ENCODE results near the gene PAX3. TPM values are rescaled to one million over a fixed set of nuclear protein-coding genes. Genes with fewer than 3 reads are reported as not detected.
"Not testable (repeated sequence)": the region's sequence is repeated elsewhere in the genome, so short reads cannot be mapped to it uniquely, and the experiment has no call there.

PAX3 gene
- total RNA-seq, 1 donor from 2014 or later, result not detected

DNA sequence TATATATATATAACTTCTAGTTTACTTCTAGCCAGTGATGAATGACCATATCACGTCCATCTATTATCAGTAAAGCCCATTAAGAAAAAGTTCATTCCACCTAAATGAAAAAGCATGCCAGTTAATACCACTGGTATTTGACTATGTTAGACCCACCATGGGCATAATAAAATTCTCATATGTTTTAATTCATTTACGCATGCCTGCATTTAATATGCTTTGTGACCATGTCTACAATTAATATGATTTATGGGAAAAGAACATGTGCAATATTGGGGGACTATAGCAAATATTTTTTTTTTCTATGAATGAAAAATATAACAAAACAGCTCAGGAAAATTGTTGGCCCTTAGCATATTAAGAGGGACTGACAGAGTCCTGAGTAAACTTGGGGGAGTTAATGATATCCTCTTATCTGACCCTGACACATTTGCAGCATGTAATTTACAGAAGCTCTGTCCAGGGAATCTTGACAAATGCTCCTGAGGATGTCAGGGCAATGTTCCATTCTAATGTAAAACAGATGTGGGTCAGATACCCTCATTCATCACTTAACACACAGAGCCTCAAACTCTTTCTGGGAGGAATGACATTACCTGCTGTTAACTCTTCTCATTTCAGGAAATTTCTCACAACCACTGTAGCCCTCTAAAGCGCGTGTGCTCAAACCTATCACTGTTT is 90.6 kb downstream of the PAX3 start:
- no peak for ATAC-seq

DNA sequence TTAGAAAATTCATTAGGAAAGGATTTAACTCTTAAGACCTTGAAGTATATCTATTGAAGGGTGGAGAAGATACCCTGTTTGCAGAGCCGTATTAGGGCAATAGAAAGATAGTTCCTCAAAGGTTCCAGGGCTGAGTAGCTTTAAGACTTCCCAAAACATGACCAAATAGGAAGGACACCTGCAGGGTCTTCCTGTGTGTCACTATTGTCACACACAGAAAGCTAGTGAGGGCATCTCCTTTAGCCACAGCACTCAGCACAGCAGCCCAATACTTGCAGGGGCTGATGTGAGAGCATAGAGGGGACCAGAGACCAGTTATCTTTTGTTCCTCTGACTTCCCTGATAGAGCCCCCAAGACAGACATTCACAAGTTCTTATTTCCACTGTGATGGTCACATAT is 93.7 kb downstream of the PAX3 start:
- ATAC-seq, result no peak

DNA sequence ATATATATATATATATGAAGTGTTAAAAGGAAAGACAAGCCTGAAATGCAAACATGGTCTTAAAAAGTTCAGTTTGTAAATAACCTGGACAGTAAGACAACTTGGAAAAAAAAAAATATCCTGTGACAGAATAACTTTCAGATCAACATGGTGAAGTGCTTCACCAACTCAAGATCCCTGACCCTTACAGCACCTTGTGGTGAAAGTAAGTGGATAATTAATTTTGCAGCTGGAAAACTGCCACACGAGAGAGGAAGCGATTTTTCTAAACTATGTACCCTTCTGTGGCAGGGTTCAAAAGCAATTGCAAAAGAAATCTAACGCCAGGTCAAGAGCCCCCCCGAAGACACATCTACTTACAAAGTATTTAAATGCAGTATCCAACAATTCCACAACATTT is 95.8 kb downstream of the PAX3 start:
- ATAC-seq, result no peak

DNA sequence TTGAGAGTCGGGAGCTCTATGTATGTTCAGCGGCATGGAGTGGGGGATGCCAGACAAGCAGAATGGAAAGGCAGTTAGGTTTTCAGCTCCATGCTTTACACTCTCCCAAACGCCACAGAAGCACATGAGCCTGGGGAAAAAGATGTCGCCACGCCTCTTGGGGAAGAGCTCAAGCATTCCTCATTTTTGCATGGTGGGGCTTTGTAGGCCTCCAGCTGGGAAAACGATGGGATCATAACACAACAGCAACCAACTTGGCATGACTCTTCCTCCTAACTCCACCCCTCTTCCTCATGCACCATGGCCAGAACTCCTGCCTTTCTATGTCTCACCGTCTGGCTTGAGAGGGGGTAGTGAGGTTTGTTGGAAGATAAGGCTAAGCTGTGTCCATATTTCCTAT is 102.6 kb downstream of the PAX3 start:
- ATAC-seq, result no peak

DNA sequence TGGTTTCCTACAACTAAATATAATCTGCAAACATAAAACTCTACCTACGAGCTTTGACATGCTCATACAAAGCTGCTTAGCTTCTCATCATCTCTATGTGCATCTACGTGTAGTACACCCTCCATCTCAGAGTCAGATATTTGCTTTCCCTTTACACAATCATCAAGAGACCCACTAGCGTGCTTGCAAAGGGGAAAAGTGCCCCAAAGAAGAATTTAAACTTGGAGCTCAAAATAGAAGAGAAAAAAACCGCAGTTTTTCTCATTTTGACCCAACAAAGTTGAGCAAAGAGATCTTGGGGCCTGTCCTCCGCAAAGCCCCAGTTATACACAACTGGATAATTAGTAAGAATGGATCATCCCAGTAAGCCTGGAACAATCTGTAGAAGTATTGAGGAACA is 104.1 kb downstream of the PAX3 start:
- ATAC-seq, result no peak

DNA sequence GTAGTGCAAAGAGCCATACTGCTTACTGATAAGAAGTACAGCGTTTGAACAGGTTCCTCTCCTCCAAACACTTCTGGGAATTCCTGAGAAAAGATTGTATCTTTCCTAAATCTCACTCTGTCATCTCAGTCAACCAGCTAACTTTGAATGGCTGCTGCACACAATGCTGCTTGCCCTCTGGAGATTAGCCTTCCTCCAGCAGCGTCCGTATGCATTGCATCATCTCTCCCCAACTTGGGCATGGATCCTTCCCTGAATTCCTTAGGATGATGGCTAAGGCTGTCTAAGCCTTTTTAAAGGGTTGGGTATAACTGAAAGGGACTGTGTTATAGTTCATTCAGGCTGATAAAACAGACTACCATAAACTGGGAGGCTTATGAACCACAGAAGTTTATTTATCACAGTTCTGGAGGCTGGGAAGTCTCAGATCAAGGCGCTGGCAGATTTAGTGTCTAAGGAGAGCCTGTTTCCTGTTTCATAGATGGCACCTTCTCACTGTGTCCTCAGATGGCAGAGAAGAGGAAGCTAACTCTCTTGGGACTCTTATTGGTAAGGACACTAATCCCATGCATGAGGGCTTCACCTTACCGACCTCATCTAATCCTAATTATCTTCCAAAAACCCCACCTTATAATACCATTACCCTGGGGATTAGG is 105.3 kb downstream of the PAX3 start:
- no peak for ATAC-seq

DNA sequence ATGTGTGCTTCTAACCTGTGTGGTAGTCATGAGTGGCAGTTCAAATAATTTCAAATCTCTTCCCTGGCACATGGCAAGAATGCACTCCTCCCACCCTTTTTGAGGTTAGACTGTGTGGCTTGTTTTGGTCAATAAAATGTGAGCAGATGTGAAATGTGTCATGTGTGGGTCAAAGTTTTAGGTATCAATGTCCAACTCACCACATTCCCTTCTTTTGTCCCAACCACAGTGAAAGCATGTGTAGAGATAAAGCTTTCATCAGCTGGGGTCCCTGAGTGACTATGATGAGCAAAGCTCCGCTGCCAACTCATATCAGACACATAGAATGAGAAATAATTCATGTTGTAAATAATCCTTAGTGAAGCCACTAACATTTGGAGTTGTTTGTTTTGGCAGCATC is 118.2 kb downstream of the PAX3 start:
- ATAC-seq, result no peak

DNA sequence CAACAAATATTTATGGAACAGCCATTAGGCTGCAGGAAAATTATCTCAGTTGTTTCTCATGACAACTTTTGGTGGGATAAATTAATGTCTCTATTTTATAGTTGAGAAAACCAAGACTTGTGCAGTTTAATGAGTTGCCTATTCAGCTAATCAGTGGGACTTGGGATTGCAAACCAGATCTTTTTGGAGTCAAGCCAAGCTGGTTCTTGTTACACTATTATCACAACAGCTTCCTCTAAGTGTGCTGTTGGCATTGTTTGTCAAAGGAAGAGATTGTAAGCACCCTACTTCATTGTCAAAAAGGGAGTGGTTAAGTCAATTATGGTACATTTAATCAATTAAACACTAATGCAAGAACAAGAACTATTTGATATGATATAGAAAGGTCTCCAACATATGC is 119.2 kb downstream of the PAX3 start:
- ATAC-seq, result no peak

DNA sequence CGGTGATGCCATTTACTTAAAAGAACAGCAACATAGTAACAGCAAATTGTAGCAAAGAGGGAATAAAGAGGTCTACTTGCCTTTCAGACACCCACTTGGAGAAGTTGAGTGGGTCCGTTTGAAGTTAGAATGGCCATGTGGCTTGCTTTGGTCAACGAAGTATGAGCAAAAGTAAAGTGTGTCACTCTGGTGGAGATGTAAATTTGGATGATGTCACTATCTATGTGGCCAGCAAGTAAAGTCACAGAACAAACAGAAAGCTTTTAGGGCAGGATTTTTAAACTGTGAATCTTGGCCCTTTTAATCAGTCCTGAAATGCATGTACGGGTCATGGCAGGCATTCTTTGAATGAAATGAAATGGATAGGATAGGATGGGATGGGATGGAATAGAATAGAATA is 120.3 kb downstream of the PAX3 start:
- no peak for ATAC-seq

DNA sequence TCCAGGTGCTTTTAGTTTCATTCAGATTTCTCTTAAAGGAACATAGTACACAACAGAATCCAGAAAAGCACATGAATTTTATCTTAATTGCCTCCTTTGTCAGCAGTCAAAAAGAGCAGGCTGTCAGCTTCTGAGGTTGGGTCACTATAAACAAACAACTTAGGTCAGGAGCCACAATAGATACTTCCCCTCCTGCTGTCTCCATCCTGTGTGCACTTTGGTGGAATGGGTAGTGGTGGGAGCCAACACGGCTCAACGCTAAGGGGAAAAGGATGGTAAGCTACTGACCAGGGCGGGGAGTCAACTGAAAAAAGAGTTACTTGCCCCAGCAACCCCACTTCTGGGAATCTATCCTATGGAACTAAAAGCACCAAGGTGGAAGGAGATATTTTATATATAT is 121.9 kb downstream of the PAX3 start:
- ATAC-seq, result no peak

DNA sequence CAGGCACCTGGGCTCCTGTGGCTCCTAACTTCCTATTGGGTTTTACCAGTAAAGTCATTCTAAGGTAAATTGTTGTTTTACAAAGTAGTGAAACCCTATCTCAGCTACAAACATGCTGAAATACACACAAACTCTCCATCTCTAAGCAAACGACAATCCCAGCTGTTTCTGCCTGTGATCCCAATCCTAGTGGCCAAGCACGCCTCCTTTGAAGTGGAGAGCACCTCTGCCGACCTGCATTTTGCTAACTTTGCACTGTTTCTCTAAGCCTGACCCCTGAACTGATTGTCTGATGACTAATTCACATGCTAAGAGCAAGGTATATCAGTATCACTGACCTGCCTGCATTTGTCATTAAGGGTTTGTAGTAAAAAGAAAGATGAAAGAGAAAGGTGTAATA is 124.3 kb downstream of the PAX3 start:
- no peak for ATAC-seq

DNA sequence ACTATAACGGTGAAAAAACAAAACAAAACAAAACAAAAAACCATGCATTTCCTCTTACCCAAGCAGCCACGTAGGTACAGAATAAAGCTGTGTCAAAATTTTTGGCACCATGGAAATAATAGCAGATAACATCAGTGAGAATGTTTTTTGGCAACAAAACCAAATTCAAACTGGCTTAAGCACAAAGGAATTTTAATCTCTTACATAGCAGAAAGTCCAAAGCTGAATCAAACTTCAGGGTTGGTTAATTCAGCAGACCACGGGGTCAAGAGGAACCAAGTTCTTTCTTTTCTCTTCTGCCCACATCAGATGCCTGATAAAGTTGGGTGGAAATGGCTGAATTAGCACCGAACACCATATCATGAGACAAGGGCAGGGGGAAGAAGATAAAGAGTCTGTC is 129.5 kb downstream of the PAX3 start:
- no peak for ATAC-seq

DNA sequence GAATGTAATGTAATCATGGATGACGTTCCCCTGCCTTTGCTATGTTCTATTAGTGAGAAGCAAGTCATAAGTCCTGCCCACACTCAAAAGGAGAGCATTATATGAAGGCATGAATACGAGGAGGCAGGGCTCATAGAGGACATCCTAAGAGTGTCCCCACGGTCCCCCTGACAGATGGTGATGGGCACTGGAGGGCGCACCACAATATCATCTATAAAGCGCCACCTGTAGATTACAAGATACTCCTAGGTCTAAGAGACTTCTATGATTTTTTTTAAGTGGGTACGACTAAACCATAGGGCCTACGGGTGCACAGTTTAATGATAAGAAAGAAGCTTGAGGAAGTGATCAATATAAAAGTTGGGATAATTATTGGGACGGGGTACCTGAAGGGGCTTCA is 131.0 kb downstream of the PAX3 start:
- no peak for ATAC-seq

DNA sequence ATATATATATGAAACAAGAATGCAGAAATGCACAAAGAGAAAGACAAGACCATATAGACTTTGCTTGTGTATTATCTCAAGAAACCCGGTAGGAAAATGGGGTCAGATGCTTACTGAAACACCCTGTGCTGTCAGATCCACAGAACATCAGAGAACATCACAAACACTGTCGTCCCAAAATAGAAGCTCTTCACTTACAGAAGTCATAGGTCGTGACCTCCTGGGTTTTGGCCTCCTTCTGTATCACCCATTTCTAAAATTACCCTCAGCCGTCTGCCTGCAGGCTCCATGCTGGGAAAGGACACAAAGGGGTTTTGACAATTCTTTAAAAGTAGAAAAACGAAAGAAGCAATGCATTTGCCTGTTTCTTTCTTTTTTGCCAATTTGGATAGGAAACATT is 137.9 kb downstream of the PAX3 start:
- no peak for ATAC-seq

DNA sequence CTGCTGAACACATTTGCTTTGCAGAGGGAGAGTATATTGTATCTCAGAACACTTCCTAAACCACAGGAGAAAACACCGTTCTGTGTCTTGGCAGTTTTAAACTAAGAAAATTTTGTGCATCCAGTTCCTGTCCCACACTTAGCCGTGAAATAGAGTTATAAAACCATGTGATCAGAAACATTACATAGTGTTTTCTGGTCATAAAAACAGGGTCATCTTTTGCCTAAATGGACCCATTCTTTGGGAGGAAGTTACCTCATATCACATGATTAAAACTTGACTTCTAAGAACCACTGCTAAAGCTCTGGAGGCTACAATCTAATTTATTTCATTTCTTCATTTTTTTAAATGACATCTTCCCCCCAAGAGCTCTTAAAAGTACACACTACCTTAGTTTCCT is 138.7 kb downstream of the PAX3 start:
- ATAC-seq, result no peak

DNA sequence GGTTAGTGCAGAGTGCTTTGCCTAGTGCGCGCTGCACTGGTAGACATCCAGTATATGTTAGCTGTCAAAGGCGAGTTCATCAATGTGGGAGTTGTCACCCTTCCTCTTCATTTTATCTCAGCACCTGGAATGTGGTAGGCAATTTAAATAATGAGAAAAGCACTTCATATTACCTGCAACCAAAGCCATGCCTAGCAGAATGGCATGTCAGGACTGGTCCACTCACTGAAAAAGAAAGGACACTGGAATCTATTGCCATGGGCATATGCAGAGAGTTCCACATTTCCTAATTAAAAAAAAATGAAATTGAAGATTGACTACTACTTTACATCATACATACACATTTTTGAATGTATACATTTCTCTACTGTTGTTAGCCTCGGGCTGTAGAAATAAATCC is 139.6 kb downstream of the PAX3 start:
- no peak for ATAC-seq

DNA sequence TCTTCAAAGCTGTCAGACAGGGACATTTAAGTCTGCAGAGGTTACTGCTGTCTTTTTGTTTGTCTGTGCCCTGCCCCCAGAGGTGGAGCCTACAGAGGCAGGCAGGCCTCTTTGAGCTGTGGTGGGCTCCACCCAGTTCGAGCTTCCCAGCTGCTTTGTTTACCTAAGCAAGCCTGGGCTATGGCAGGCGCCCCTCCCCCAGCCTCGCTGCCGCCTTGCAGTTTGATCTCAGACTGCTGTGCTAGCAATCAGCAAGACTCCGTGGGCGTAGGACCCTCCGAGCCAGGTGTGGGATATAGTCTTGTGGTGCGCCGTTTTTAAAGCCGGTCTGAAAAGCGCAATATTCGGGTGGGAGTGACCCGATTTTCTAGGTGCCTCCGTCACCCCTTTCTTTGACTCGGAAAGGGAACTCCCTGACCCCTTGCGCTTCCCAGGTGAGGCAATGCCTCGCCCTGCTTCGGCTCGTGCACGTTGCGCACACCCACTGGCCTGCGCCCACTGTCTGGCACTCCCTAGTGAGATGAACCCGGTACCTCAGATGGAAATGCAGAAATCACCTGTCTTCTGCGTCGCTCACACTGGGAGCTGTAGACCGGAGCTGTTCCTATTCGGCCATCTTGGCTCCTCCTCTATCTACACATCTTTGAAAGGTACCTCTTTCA is 143.7 kb downstream of the PAX3 start:
- ATAC-seq, result not testable (repeated sequence)

Other genes with a start within 250 kb of the PAX3 start
- 57.1 TPM for gene SGPP2, start 125.5 kb upstream of the PAX3 start, total RNA-seq

All from esophagus mucosa (tissue), 1 donor.